ENCODE data around the gene RAB21. TPM values are rescaled to one million over a fixed set of nuclear protein-coding genes. Genes with fewer than 3 reads are reported as not detected.
A peak's percentile ranks its signal among the peaks of the same experiment; 100 is the strongest.

The RAB21 gene
- total RNA-seq, 5 donors from 2014 or later (not counting 1 experiment from before 2014, with no cell fraction given): 55.3 to 65.2 (median 63.6) TPM

GRCh38 chr12:71748081-71748850 is 6.4 kb upstream of the RAB21 start:
- POLR2A ChIA-PET: interaction anchor here in 1 of 2 donors (0.7 kb wide), 1 partner anchor 92 kb away, joined by 10 read pairs; no protein-coding TSS in a partner anchor
- Histone ChIP-seq H3K36me3 (ENCODE audit: control insufficient read depth in 2 of 2, extremely low read depth in 1 of 2, insufficient read depth in 1 of 2, low read length in 1 of 2) (no peaks in the 10 kb centered on the region), H3K4me1 (ENCODE audit: control insufficient read depth in 1 of 2, extremely low read depth in 1 of 2, insufficient read depth in 2 of 2, low read length in 2 of 2) (no peaks in the 10 kb centered on the region), H3K9me3 (no peaks in the 10 kb centered on the region), H3K27me3 (replicated peaks in 1 of 2; ENCODE audit: control insufficient read depth in 2 of 2, extremely low read depth in 1 of 2, insufficient read depth in 2 of 2, low read length in 1 of 2) (peaks cover 2 to 9% of the 10 kb centered on the region in 2 experiments), H3K4me3 (ENCODE audit: control insufficient read depth in 1 of 2, extremely low read depth in 1 of 2, low read length in 1 of 2) (no peak overlapping the region), H3K27ac (ENCODE audit: low read length) (no peak overlapping the region)
- no peak overlapping the region for H3K4me3 Mint-ChIP-seq
- no peak for ATAC-seq (replicated peaks in 1 of 4)
- CTCF ChIA-PET: interaction anchor here (0.5 to 5.6 kb wide), 34 partner anchors 8 to 1154 kb away, joined by 3 to 79 read pairs (median 6); partner anchors contain the start of genes TMEM19 (in 2 of the 2), TBC1D15 (in 1 of the 2), THAP2 (in 1 of the 2) and ZFC3H1 (in 1 of the 2)
- H3K27ac Mint-ChIP-seq: no peak overlapping the region
- peaks cover 4 to 12% of the 10 kb centered on the region in 2 donors for H3K27me3 Mint-ChIP-seq
- no peaks in the 10 kb centered on the region for H3K9me3 Mint-ChIP-seq
- no peaks in the 10 kb centered on the region for H3K4me1 Mint-ChIP-seq
- no peak for DNase-seq
- no peaks in the 10 kb centered on the region for H3K36me3 Mint-ChIP-seq
- WGBS (ENCODE audit: insufficient coverage): no CpG with 5 or more reads among the region's 5 CpGs

- ChIA-PET CTCF (interaction anchor here (1.0 to 5.6 kb wide), 4 partner anchors 10 to 335 kb away, joined by 3 to 79 read pairs (median 12); no protein-coding TSS in a partner anchor), POLR2A (no interaction called here)
- no CpG with 5 or more reads among the region's 1 CpG for WGBS (ENCODE audit: insufficient coverage)
- Mint-ChIP-seq H3K4me3 (no peak overlapping the region), H3K9me3 (no peaks in the 10 kb centered on the region), H3K4me1 (peaks cover 8 to 10% (median 9%) of the 10 kb centered on the region in 3 donors), H3K27me3 (peaks cover 4 to 12% of the 10 kb centered on the region in 2 donors), H3K36me3 (no peaks in the 10 kb centered on the region), H3K27ac (no peak overlapping the region)
- ATAC-seq (replicated peaks in 1 of 4): no peak
- DNase-seq: no peak
- Histone ChIP-seq H3K4me3 (ENCODE audit: control insufficient read depth in 1 of 2, extremely low read depth in 1 of 2, low read length in 1 of 2) (no peak overlapping the region), H3K27ac (ENCODE audit: low read length) (no peak overlapping the region), H3K27me3 (replicated peaks in 1 of 2; ENCODE audit: control insufficient read depth in 2 of 2, extremely low read depth in 1 of 2, insufficient read depth in 2 of 2, low read length in 1 of 2) (peaks cover 2 to 9% of the 10 kb centered on the region in 2 experiments), H3K36me3 (ENCODE audit: control insufficient read depth in 2 of 2, extremely low read depth in 1 of 2, insufficient read depth in 1 of 2, low read length in 1 of 2) (no peaks in the 10 kb centered on the region), H3K9me3 (no peaks in the 10 kb centered on the region), H3K4me1 (ENCODE audit: control insufficient read depth in 1 of 2, extremely low read depth in 1 of 2, insufficient read depth in 2 of 2, low read length in 2 of 2) (peaks cover 4 to 8% of the 10 kb centered on the region in 2 experiments)
Observed at GRCh38 chr12:71749666-71750065, 5.0 kb upstream of the RAB21 start.

DNA sequence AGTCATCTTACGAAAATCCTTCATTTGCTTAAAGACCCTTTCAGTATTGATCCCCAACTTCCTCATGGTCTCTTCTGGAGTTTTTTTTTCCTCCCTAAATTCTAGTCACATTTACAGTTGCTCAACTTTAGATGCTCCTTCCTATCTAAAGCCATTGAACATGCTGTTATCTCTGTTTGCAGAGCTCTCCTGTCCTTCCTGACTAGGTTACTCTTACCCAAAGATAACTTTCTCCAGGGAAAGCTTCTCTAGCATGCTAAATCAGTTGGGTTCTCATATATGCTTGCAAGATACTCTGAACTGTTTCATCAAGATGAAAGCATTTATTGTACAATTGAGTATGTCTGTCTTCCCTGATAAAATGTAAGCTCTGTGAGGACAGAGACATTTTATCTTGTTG is 1.8 kb upstream of the RAB21 start:
- Histone ChIP-seq H3K36me3 (ENCODE audit: control insufficient read depth in 2 of 2, extremely low read depth in 1 of 2, insufficient read depth in 1 of 2, low read length in 1 of 2) (no peaks in the 10 kb centered on the region), H3K27me3 (replicated peaks in 1 of 2; ENCODE audit: control insufficient read depth in 2 of 2, extremely low read depth in 1 of 2, insufficient read depth in 2 of 2, low read length in 1 of 2) (peaks cover 2 to 4% of the 10 kb centered on the region in 2 experiments), H3K9me3 (no peaks in the 10 kb centered on the region), H3K4me3 (ENCODE audit: control insufficient read depth in 1 of 2, extremely low read depth in 1 of 2, low read length in 1 of 2) (no peak overlapping the region), H3K27ac (ENCODE audit: low read length) (no peak overlapping the region), H3K4me1 (ENCODE audit: control insufficient read depth in 1 of 2, extremely low read depth in 1 of 2, insufficient read depth in 2 of 2, low read length in 2 of 2) (peaks cover 17 to 20% of the 10 kb centered on the region in 2 experiments)
- H3K9me3 Mint-ChIP-seq: no peaks in the 10 kb centered on the region
- no peak for ATAC-seq (replicated peaks in 1 of 4)
- DNase-seq: no peak
- H3K27ac Mint-ChIP-seq: no peak overlapping the region
- POLR2A ChIA-PET: interaction anchor here (0.6 to 3.0 kb wide), 3 partner anchors 88 to 360 kb away, joined by 3 to 18 read pairs (median 3); partner anchors contain the start of genes THAP2 (in 1 of the 2) and ZFC3H1 (in 1 of the 2)
- H3K36me3 Mint-ChIP-seq: peaks cover 17% of the 10 kb centered on the region
- H3K4me1 Mint-ChIP-seq: peaks cover 27 to 31% (median 29%) of the 10 kb centered on the region in 3 donors
- CTCF ChIA-PET: interaction anchor here (0.5 to 2.3 kb wide), 6 partner anchors 7 to 676 kb away, joined by 3 to 7 read pairs (median 5); no protein-coding TSS in a partner anchor
- no peak overlapping the region for H3K4me3 Mint-ChIP-seq
- WGBS (ENCODE audit: insufficient coverage): 88% methylated on average over 1 of the region's 1 CpG
- H3K27me3 Mint-ChIP-seq: peaks cover 4 to 9% of the 10 kb centered on the region in 2 donors

DNA sequence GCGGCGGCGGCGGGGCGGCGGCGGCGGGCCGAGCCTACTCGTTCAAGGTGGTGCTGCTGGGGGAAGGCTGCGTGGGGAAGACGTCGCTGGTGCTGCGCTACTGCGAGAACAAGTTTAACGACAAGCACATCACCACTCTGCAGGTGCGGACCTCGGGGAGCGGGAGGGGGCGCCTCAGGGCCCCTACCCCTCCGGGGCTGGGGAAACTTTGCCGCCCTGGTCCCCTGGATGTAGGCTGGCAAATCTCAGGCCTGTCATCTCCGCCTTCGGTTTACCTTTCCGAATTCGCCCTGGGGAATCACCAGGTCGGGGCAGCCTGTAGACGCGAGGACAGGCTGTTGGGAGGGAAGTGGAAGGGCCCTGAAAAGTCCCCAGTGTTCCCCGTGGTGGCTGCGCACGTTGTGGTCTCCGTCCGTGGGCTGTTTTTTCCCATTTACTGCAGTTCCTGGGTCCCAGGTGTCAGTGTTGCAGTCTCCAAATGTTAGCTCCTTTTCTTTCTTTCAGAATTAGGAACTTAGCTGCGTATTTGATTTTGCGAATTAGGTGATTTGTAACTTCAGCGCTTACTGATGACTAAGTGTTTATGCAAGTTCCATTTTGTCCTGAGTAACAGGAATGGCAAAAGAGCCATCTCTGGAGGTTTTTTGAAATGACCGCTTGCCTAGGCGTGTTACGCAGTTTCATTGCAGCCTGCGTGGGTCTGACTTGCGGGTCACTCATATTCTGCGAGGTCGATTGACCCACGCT is 656 bp downstream of the RAB21 start:
- peaks cover 41% of the 10 kb centered on the region for H3K36me3 Mint-ChIP-seq
- ChIA-PET CTCF (interaction anchor here (0.6 to 2.3 kb wide), 7 partner anchors 8 to 1449 kb away, joined by 3 to 10 read pairs (median 6); partner anchors contain the start of gene ZFC3H1 (in 1 of the 2)), POLR2A (interaction anchor here (0.6 to 3.0 kb wide), 9 partner anchors 12 to 1388 kb away, joined by 3 to 18 read pairs (median 5); partner anchors contain the start of genes THAP2 (in 2 of the 2), ZFC3H1 (in 2 of the 2) and TBC1D15 (in 1 of the 2))
- peak overlapping the region; percentile 93 to 94 for H3K27ac Mint-ChIP-seq
- Histone ChIP-seq H3K9me3 (peaks cover 9% of the 10 kb centered on the region), H3K4me1 (ENCODE audit: control insufficient read depth in 1 of 2, extremely low read depth in 1 of 2, insufficient read depth in 2 of 2, low read length in 2 of 2) (peaks cover 17 to 20% of the 10 kb centered on the region in 2 experiments), H3K36me3 (ENCODE audit: control insufficient read depth in 2 of 2, extremely low read depth in 1 of 2, insufficient read depth in 1 of 2, low read length in 1 of 2) (peaks cover 3 to 10% of the 10 kb centered on the region in 2 donors), H3K27me3 (replicated peaks in 1 of 2; ENCODE audit: control insufficient read depth in 2 of 2, extremely low read depth in 1 of 2, insufficient read depth in 2 of 2, low read length in 1 of 2) (no peaks in the 10 kb centered on the region), H3K27ac (ENCODE audit: low read length) (peak overlapping the region; percentile 90), H3K4me3 (ENCODE audit: control insufficient read depth in 1 of 2, extremely low read depth in 1 of 2, low read length in 1 of 2) (peak overlapping the region; percentile 81 to 88)
- peaks cover 3 to 4% of the 10 kb centered on the region in 2 donors for H3K27me3 Mint-ChIP-seq
- H3K9me3 Mint-ChIP-seq: peaks cover 6 to 15% (median 11%) of the 10 kb centered on the region in 3 donors
- ATAC-seq (replicated peaks in 1 of 4) (peak; percentile 31 to 63 (median 53)), DNase-seq (peak in 32 of 35 experiments; percentile 18 to 82 (median 64))
- H3K4me1 Mint-ChIP-seq: peaks cover 45 to 54% (median 51%) of the 10 kb centered on the region in 3 donors
- H3K4me3 Mint-ChIP-seq: peak overlapping the region; percentile 87 to 95 (median 93)
- 2% methylated on average over 26 of the region's 45 CpGs for whole genome bisulfite sequencing (ENCODE audit: insufficient coverage)

DNA sequence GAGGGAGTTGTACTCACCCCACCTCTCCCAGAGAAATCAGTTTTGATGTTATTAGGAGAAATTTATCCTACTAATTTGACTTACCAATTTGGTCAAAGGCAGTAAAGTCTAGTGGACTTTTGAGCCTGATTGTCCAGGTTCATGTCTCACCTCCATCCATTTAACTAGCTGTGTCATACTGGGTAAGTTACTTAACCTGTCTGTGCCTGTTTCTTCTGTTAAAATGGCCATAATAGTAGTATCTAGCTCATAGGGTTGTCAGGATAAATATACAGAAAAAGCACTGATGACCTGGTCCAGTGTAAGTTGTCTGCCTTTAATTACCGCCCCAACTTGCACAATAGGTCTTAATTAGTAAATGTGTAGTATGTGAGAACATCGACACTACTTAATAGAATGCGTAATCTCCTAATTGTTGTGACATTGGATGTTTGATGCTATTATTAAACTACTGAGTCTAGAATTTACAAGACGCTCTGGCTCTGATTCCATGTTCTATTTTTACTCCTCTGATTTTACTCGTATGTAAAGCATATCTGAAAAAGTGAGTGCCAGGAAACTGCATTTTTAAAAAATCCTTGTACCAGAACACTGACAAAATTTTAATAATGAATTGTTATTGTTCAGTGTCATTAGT is 1.5 kb downstream of the RAB21 start:
- H3K27me3 ChIP-seq (replicated peaks in 1 of 2; ENCODE audit: control insufficient read depth in 2 of 2, extremely low read depth in 1 of 2, insufficient read depth in 2 of 2, low read length in 1 of 2): no peaks in the 10 kb centered on the region
- peak overlapping the region; percentile 87 to 95 (median 93) for H3K4me3 Mint-ChIP-seq
- POLR2A ChIA-PET: interaction anchor here (0.6 to 3.0 kb wide), 10 partner anchors 9 to 1389 kb away, joined by 3 to 18 read pairs (median 5); partner anchors contain the start of genes THAP2 (in 2 of the 2), ZFC3H1 (in 2 of the 2) and TBC1D15 (in 1 of the 2)
- peaks cover 3 to 10% of the 10 kb centered on the region in 2 donors for H3K36me3 ChIP-seq (ENCODE audit: control insufficient read depth in 2 of 2, extremely low read depth in 1 of 2, insufficient read depth in 1 of 2, low read length in 1 of 2)
- H3K27ac ChIP-seq (ENCODE audit: low read length): peak overlapping the region; percentile 90
- peaks cover 49% of the 10 kb centered on the region for H3K36me3 Mint-ChIP-seq
- WGBS (ENCODE audit: insufficient coverage): no CpG with 5 or more reads among the region's 5 CpGs
- peak overlapping the region; percentile 93 to 94 for H3K27ac Mint-ChIP-seq
- H3K4me3 ChIP-seq (ENCODE audit: control insufficient read depth in 1 of 2, extremely low read depth in 1 of 2, low read length in 1 of 2): peak overlapping the region; percentile 81 to 88
- no peaks in the 10 kb centered on the region for H3K27me3 Mint-ChIP-seq
- peaks cover 51 to 60% (median 58%) of the 10 kb centered on the region in 3 donors for H3K4me1 Mint-ChIP-seq
- CTCF ChIA-PET: interaction anchor here (0.6 to 2.2 kb wide), 4 partner anchors 8 to 574 kb away, joined by 6 to 10 read pairs (median 8); no protein-coding TSS in a partner anchor
- peaks cover 9% of the 10 kb centered on the region for H3K9me3 ChIP-seq
- peaks cover 10 to 20% (median 15%) of the 10 kb centered on the region in 3 donors for H3K9me3 Mint-ChIP-seq
- ATAC-seq (replicated peaks in 1 of 4): no peak
- H3K4me1 ChIP-seq (ENCODE audit: control insufficient read depth in 1 of 2, extremely low read depth in 1 of 2, insufficient read depth in 2 of 2, low read length in 2 of 2): peaks cover 17 to 20% of the 10 kb centered on the region in 2 experiments
- DNase-seq: no peak
